HFFc6 (cell line): ENCODE measurements around the gene SOX18. TPM values are rescaled to one million over a fixed set of nuclear protein-coding genes. Genes with fewer than 3 reads are reported as not detected.

ENCODE experiments used
- DNase-seq: peaks from one replicate; pipeline ENCODE4 v3.0.0-alpha.2; 2018
- H3K27ac Mint-ChIP-seq: 2 replicates; pipeline ENCODE4 v1.8.0; 2020; ENCODE audit warnings: mild to moderate bottlenecking, mixed read lengths
- H3K27me3 Mint-ChIP-seq: 2 replicates; pipeline ENCODE4 v1.8.0; 2021; ENCODE audit warnings: mild to moderate bottlenecking, moderate library complexity, mixed read lengths; ENCODE audit not compliant: insufficient read depth
- H3K36me3 Mint-ChIP-seq: 2 replicates; pipeline ENCODE4 v1.8.0; 2021; ENCODE audit warnings: low read depth, mixed read lengths
- H3K4me1 Mint-ChIP-seq: 2 replicates; pipeline ENCODE4 v1.8.0; 2020; ENCODE audit warnings: low read depth, mixed read lengths
- H3K4me3 Mint-ChIP-seq: 2 replicates; pipeline ENCODE4 v1.8.0; 2020; ENCODE audit warnings: mild to moderate bottlenecking, moderate library complexity, mixed read lengths
- H3K9me3 Mint-ChIP-seq: 2 replicates; pipeline ENCODE4 v1.8.0; 2020; ENCODE audit warnings: mild to moderate bottlenecking, mixed read lengths
- total RNA-seq, 6 experiments: library from RNA; stranded (reverse); fragmentation: NEBNext Ultra II Directional; extraction: Animal tissue kit (Norgen Biotek cat#: 25700); gene quantifications; 2 replicates in 1 of 6; 3 replicates in 5 of 6; pipeline ENCODE4 v1.2.3, GENCODE V29; 2021
- TF ChIP-seq, protein P1 (sequence below): fragments of 200-600 bp; sonication (generic); IDR thresholded peaks from 2 replicates; pipeline ENCODE4 v1.5.0; 2021; ENCODE audit warnings: antibody characterized with exemption, mild to moderate bottlenecking

SOX18 gene
- total RNA-seq, 6 experiments from 2014 or later, result 0.10 to 0.17 TPM; not detected in 4

DNA sequence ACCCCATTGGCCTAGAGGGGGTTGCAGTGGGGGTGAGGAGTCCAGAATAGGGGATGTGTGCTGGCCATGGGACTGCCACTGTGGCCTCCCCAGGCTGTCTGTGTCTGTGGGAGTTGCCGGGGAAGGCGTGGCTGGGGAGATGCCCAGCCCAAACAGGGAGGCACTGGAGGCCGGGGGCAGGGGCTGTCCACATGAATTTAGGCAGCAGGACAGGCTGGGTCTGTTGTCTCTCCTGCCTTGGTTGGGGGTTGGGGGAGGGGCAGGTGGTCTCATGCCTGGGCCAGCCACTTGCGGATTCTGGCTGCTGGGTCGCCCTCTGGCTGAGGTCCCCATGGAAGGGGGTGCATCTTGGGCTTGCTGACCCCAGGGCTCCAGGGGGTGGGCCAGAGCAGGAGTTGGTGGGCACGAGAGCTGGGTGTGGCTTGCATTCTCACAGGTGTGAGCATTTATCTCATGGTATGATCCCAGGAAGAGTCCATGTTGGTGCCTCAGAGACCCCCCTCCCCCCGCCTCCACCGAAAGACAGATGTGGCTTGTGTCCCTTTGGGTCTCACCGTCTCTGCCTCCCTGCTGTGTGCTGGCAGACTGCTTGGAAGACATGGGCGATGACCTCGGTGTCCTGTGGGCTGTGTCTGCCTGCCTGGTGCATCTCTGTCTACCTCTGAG lies 4.0 kb downstream of the SOX18 start:
- H3K36me3 Mint-ChIP-seq, result no peaks in the 10 kb centered on the region
- no peak overlapping the region for H3K4me3 Mint-ChIP-seq
- no peak overlapping the region for H3K27ac Mint-ChIP-seq
- DNase-seq, result no peak
- TF ChIP-seq, protein P1, sequence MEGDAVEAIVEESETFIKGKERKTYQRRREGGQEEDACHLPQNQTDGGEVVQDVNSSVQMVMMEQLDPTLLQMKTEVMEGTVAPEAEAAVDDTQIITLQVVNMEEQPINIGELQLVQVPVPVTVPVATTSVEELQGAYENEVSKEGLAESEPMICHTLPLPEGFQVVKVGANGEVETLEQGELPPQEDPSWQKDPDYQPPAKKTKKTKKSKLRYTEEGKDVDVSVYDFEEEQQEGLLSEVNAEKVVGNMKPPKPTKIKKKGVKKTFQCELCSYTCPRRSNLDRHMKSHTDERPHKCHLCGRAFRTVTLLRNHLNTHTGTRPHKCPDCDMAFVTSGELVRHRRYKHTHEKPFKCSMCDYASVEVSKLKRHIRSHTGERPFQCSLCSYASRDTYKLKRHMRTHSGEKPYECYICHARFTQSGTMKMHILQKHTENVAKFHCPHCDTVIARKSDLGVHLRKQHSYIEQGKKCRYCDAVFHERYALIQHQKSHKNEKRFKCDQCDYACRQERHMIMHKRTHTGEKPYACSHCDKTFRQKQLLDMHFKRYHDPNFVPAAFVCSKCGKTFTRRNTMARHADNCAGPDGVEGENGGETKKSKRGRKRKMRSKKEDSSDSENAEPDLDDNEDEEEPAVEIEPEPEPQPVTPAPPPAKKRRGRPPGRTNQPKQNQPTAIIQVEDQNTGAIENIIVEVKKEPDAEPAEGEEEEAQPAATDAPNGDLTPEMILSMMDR, result no peak
- H3K4me1 Mint-ChIP-seq, result peaks cover 12% of the 10 kb centered on the region
- peaks cover 25% of the 10 kb centered on the region for H3K27me3 Mint-ChIP-seq
- H3K9me3 Mint-ChIP-seq, result no peaks in the 10 kb centered on the region

DNA sequence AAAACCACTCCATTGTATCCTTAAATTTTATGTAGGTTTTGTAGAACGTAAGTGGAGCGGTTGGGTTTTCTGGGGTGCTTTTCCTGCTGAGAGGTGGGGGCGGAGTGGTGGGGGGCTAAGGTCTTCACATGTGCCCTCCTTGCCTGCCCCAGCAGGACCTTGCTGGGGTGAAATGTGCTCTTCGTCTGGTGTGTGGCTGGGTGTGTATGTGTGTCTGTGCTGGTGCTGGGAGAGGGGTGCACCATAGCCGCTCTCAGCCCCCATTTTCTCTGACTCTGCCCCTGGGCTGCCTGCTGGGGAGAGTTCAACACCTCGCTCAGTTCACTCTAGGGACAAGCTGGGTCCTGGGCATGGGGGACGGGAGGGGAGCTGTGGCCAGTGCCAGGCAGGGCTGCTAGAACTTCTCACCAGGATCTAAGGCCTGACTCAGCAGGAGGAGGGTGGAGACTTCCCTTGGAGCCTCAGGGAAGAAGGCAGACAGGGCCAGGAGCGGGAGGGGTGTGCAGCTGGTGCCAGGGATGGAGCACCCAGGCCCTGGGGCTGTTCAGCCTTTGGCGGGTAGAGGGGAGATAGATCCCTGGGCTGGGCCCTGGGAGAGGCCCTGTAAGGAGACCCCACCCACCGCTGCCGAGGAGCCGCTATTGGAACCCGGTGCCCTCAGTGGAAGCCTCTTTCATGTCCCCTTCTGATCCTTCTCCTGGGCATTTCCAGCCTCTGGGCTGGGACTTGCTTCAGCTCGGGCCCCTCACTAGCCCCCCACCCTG lies 4.8 kb downstream of the SOX18 start:
- Mint-ChIP-seq H3K36me3 (no peaks in the 10 kb centered on the region), H3K27me3 (peaks cover 31% of the 10 kb centered on the region), H3K4me3 (no peak overlapping the region), H3K27ac (no peak overlapping the region), H3K4me1 (peaks cover 12% of the 10 kb centered on the region), H3K9me3 (no peaks in the 10 kb centered on the region)
- peak; percentile 57 for DNase-seq
- TF ChIP-seq, protein P1, result no peak

DNA sequence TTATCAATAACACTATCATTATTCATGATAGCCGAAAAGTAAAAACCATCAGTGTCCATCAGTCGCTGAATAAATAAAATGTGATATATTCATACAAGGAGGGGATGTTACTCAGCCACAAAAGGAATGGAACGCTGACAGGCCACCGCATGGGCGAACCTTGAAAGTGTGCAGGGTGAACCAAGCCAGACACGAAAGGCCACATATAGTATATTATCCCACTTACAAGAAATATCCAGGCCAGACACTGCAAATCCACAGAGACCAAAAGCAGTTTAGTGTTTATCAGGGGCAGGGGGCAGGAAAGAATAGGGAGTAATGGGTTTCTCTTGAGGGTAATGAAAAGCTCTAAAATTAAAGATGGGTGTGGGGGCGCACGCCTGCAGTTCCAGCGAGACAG lies 5.7 kb downstream of the SOX18 start:
- Mint-ChIP-seq H3K36me3 (no peaks in the 10 kb centered on the region), H3K9me3 (no peaks in the 10 kb centered on the region), H3K27me3 (peaks cover 30% of the 10 kb centered on the region), H3K4me1 (peaks cover 12% of the 10 kb centered on the region), H3K27ac (no peak overlapping the region), H3K4me3 (no peak overlapping the region)
- TF ChIP-seq, protein P1, result no peak
- DNase-seq, result no peak

DNA sequence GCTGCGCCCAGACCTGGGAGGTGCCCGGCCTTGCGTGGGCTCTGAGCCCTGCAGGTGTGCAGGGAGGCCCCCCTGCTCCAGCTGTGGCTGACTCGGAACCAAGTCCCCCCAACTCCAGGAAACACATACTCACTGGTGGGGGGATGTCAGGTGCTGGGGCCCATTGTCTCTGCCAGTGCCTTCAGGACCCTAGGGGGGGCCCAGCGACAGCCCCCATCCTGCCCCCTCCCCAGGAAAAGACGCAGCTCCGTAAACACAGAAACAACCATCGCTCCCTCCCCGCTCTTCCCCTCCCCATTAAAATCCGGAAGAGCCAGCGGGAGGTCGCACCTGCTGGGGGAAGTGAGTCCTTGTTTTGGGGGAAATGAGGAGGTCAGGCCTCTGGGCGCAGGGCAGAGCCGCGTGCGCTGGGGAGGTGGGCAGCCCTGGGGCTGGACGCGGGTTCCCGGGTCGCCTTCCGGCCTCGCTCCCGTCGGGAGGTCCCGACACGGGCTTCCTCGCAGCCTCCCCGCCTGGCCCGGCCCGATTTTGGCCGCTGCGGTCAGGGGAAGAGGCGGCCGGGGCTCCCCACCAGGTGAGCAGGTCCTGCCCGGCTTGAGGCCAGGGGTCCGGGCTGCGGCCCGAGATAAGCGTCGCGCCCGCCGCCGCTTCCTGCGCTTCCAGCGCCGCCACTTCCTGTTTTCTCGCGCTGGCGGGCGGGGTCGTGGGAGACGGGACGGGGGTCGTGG lies 7.2 kb downstream of the SOX18 start:
- Mint-ChIP-seq H3K4me3 (no peak overlapping the region), H3K4me1 (peaks cover 15% of the 10 kb centered on the region), H3K36me3 (no peaks in the 10 kb centered on the region), H3K9me3 (no peaks in the 10 kb centered on the region), H3K27me3 (peaks cover 33% of the 10 kb centered on the region), H3K27ac (no peak overlapping the region)
- TF ChIP-seq, protein P1, result no peak
- DNase-seq, result no peak

DNA sequence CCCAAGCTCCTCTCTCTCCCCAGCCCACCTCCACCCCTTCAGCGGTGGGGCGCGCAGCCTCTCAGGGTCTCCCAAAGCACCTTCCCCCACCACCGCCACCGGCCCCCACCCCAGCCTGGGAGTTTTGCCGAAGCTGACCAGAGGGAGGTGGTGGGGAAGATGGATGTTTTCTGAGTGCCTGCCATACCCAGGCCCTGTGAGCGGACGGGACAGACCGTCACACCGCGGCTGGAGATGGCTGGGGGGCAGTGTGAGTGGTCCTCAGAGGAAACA lies 7.7 kb downstream of the SOX18 start:
- Mint-ChIP-seq H3K27ac (no peak overlapping the region), H3K9me3 (no peaks in the 10 kb centered on the region), H3K27me3 (peaks cover 30% of the 10 kb centered on the region), H3K4me3 (no peak overlapping the region), H3K36me3 (no peaks in the 10 kb centered on the region), H3K4me1 (peaks cover 15% of the 10 kb centered on the region)
- no peak for DNase-seq
- TF ChIP-seq, protein P1, result no peak
